BLaER1 (cell line): ENCODE measurements around the gene PFN1.

Experiments
- H3K27ac ChIP-seq: shearing (Covaris generic); formaldehyde crosslinking; 2 replicates; pipeline ENCODE4 v1.8.1; 2022
- H3K27me3 ChIP-seq: shearing (Covaris generic); formaldehyde crosslinking; 2 replicates; pipeline ENCODE4 v1.8.1; 2022
- H3K36me3 ChIP-seq: shearing (Covaris generic); formaldehyde crosslinking; 2 replicates; pipeline ENCODE4 v1.8.1; 2022
- H3K4me1 ChIP-seq: shearing (Covaris generic); formaldehyde crosslinking; 2 replicates; pipeline ENCODE4 v1.8.1; 2022
- H3K4me2 ChIP-seq: shearing (Covaris generic); formaldehyde crosslinking; 2 replicates; pipeline ENCODE4 v1.8.1; 2022
- H3K4me3 ChIP-seq: shearing (Covaris generic); formaldehyde crosslinking; 2 replicates; pipeline ENCODE4 v1.8.1; 2022
- H3K9ac ChIP-seq: shearing (Covaris generic); formaldehyde crosslinking; 2 replicates; pipeline ENCODE4 v1.8.1; 2022
- H3K9me3 ChIP-seq: shearing (Covaris generic); formaldehyde crosslinking; 2 replicates; pipeline ENCODE4 v1.8.1; 2022
- H4K20me1 ChIP-seq: shearing (Covaris generic); formaldehyde crosslinking; 2 replicates; pipeline ENCODE4 v1.8.1; 2022
- Cebpa-rat ChIP-seq: shearing (Covaris generic); IDR thresholded peaks from 2 replicates; pipeline ENCODE4 v1.8.1; 2022

Gene PFN1

GRCh38 chr17:4948166-4948930 lies at the start of gene PFN1:
Gene PFN1, minus strand, starts transcription at chr17:4948530. Its CDS starts 136 bp downstream, at chr17:4948394.
- H3K9ac ChIP-seq = peak within 1 kb of the TSS; percentile 99
- peak within 1 kb of the TSS; percentile 100 for H3K4me3 ChIP-seq
- peak within 1 kb of the TSS; percentile 99 for H3K27ac ChIP-seq
- H3K4me1 ChIP-seq = peaks cover 69% of the 10 kb centered on the region
- no peaks in the 10 kb centered on the region for H3K9me3 ChIP-seq
- no peaks in the 10 kb centered on the region for H3K27me3 ChIP-seq
- H4K20me1 ChIP-seq = peaks cover 50% of the 10 kb centered on the region
- H3K4me2 ChIP-seq = peak within 1 kb of the TSS; percentile 99
- H3K36me3 ChIP-seq = peaks cover 35% of the 10 kb centered on the region
- peak; percentile 80 for TF ChIP-seq Cebpa-rat

GRCh38 chr17:4997302-4998026 lies 49.1 kb upstream of the PFN1 start, which contains the start of the genes INCA1 and KIF1C:
Gene INCA1, minus strand, starts transcription at chr17:4997522. Its CDS starts 3,085 bp downstream, at chr17:4994437.
Gene KIF1C, plus strand, starts transcription at chr17:4997950. Its CDS starts 2,297 bp downstream, at chr17:5000247.
- peak within 1 kb of the TSS; percentile 89 for H3K27ac ChIP-seq
- H3K36me3 ChIP-seq = peaks cover 19% of the 10 kb centered on the region
- TF ChIP-seq Cebpa-rat = no peak
- H3K27me3 ChIP-seq = no peaks in the 10 kb centered on the region
- H3K9ac ChIP-seq = peak within 1 kb of the TSS; percentile 88
- peak within 1 kb of the TSS; percentile 92 for H3K4me3 ChIP-seq
- H3K9me3 ChIP-seq = no peaks in the 10 kb centered on the region
- H3K4me1 ChIP-seq = peaks cover 31% of the 10 kb centered on the region
- H3K4me2 ChIP-seq = peak within 1 kb of the TSS; percentile 99
- H4K20me1 ChIP-seq = peaks cover 19% of the 10 kb centered on the region

DNA sequence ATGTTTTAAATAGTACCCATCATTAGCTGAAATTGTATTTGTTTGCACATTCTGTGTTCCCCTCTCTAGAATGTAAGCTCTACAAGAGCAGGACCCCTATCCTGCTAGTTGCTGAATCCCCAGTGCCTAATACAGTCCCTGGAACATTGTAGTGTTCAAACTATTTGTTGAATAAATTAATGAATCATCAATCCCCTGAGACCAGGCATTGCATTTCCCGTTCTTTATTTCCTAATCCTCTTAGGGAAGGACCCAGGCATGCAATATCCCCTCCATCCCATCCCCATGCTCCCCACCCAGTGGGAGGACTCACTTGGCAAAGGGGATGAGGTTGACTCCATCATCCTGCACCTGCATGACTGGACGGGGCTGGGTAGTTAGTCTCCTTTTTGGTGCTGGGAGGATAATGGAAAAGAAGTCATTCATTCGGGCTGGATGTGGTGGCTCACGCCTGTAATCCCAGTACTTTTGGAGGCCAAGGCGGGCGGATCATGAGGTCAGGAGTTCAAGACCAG lies 45.8 kb upstream of the PFN1 start:
- H3K4me2 ChIP-seq = no peak overlapping the region
- peaks cover 6% of the 10 kb centered on the region; the same call in 1 of the 2 replicates for H4K20me1 ChIP-seq
- no peak overlapping the region for H3K9ac ChIP-seq
- no peaks in the 10 kb centered on the region for H3K27me3 ChIP-seq
- no peaks in the 10 kb centered on the region for H3K36me3 ChIP-seq
- H3K27ac ChIP-seq = no peak overlapping the region
- peaks cover 27% of the 10 kb centered on the region for H3K4me1 ChIP-seq
- no peak overlapping the region for H3K4me3 ChIP-seq
- no peaks in the 10 kb centered on the region for H3K9me3 ChIP-seq
- no peak for TF ChIP-seq Cebpa-rat

GRCh38 chr17:4987767-4988567 lies 39.6 kb upstream of the PFN1 start:
- peak overlapping the region; percentile 89 for H3K4me3 ChIP-seq
- TF ChIP-seq Cebpa-rat = no peak
- H3K9me3 ChIP-seq = no peaks in the 10 kb centered on the region
- H3K9ac ChIP-seq = peak overlapping the region; percentile 89
- peaks cover under 1% of the 10 kb centered on the region; the same call in 1 of the 2 replicates for H3K36me3 ChIP-seq
- H4K20me1 ChIP-seq = 0 out of 2 replicates have a peak, but pooled peaks cover 6% of the 10 kb centered on the region
- no peaks in the 10 kb centered on the region for H3K27me3 ChIP-seq
- peak overlapping the region; percentile 98 for H3K4me2 ChIP-seq
- H3K4me1 ChIP-seq = peaks cover 50% of the 10 kb centered on the region
- H3K27ac ChIP-seq = peak overlapping the region; percentile 94

- TF ChIP-seq Cebpa-rat = no peak
- peaks cover 50% of the 10 kb centered on the region for H3K4me1 ChIP-seq
- H3K9me3 ChIP-seq = no peaks in the 10 kb centered on the region
- peak within 1 kb of the TSS; percentile 89 for H3K4me3 ChIP-seq
- H3K36me3 ChIP-seq = peaks cover 8% of the 10 kb centered on the region
- H4K20me1 ChIP-seq = 0 out of 2 replicates have a peak, but pooled peaks cover 6% of the 10 kb centered on the region
- no peaks in the 10 kb centered on the region for H3K27me3 ChIP-seq
- H3K4me2 ChIP-seq = peak within 1 kb of the TSS; percentile 98
- peak within 1 kb of the TSS; percentile 89 for H3K9ac ChIP-seq
- peak within 1 kb of the TSS; percentile 94 for H3K27ac ChIP-seq
Observed at GRCh38 chr17:4986951-4987766, 38.8 kb upstream of the PFN1 start, which contains the start of gene CAMTA2. Gene CAMTA2, minus strand, starts transcription at chr17:4987675. Its CDS starts 1,453 bp downstream, at chr17:4986222.

DNA sequence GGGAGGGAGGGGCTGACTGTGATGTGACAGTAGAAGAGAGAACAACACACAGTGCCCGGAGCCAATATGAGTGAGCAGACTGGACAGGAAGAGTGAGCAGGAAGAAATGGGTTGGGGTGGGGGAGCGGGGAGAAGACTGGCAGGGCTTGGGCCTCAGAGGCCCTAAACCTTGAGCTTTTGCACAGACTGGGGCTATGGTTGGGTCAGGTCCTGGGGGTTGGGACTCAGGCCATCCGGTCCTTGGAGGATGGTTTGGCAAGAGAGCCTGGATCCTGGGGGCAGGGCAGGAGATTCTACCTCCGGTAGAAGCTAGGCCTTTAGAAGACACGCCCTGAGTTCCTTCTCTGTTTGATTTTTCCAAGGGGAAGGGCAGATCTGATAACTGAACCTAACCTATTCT lies 38.1 kb upstream of the PFN1 start:
- H3K9ac ChIP-seq = peak overlapping the region; percentile 89
- peak overlapping the region; percentile 98 for H3K4me2 ChIP-seq
- 0 out of 2 replicates have a peak, but pooled peaks cover 6% of the 10 kb centered on the region for H4K20me1 ChIP-seq
- H3K4me3 ChIP-seq = peak overlapping the region; percentile 89
- H3K36me3 ChIP-seq = peaks cover 14% of the 10 kb centered on the region
- H3K4me1 ChIP-seq = peaks cover 52% of the 10 kb centered on the region
- no peak for TF ChIP-seq Cebpa-rat
- peak overlapping the region; percentile 94 for H3K27ac ChIP-seq
- H3K27me3 ChIP-seq = no peaks in the 10 kb centered on the region
- H3K9me3 ChIP-seq = no peaks in the 10 kb centered on the region

- no peaks in the 10 kb centered on the region for H3K9me3 ChIP-seq
- H3K9ac ChIP-seq = no peak overlapping the region
- no peaks in the 10 kb centered on the region for H4K20me1 ChIP-seq
- H3K4me1 ChIP-seq = peaks cover 56% of the 10 kb centered on the region
- TF ChIP-seq Cebpa-rat = no peak
- H3K27ac ChIP-seq = no peak overlapping the region
- H3K36me3 ChIP-seq = peaks cover 46% of the 10 kb centered on the region
- no peak overlapping the region for H3K4me2 ChIP-seq
- H3K4me3 ChIP-seq = no peak overlapping the region
- no peaks in the 10 kb centered on the region for H3K27me3 ChIP-seq
Observed at GRCh38 chr17:4982305-4982704, 34.0 kb upstream of the PFN1 start.

DNA sequence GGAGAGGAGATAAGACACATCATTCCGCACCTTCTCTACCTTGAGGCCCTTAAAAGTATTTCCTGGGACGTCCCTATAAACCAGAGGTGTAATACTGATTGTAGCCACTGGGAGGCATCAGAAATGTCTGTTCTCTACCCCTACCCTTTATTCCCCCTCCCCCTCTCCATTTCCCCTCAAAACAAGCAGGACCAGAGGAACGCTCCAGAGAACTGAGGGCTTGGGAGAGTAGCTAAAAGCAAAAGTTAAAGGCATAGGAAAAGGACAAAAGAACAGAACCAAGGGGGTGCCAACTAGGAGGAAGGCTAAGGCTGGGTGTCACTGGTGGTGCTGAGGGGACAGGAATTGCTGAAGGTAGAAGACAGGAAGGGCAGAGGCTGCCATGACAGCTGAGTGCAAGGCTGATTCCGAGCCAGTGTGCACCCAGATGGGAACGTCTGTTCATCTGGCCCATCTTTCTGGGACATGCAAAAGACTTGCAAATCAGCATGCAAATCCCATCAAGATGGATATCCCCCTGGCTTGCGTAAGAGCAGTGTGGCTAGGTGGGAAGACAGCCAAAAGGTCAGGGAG lies 32.4 kb upstream of the PFN1 start:
- H3K27ac ChIP-seq = peak overlapping the region; percentile 5; the same call in 1 of the 2 replicates
- H3K9me3 ChIP-seq = no peaks in the 10 kb centered on the region
- peaks cover 44% of the 10 kb centered on the region for H3K4me1 ChIP-seq
- no peak overlapping the region for H3K9ac ChIP-seq
- H3K36me3 ChIP-seq = peaks cover 59% of the 10 kb centered on the region
- H3K4me3 ChIP-seq = no peak overlapping the region
- no peak for TF ChIP-seq Cebpa-rat
- no peaks in the 10 kb centered on the region for H3K27me3 ChIP-seq
- H3K4me2 ChIP-seq = peak overlapping the region; percentile 50
- no peaks in the 10 kb centered on the region for H4K20me1 ChIP-seq
